IMR-90 (cell line): ENCODE measurements around the gene ZNF532. TPM values are rescaled to one million over a fixed set of nuclear protein-coding genes. Genes with fewer than 3 reads are reported as not detected.
A peak's percentile ranks its signal among the peaks of the same experiment; 100 is the strongest.

Source experiments
- ATAC-seq: fragments of 200-7000 bp; cut with Tn5 transposase; 2 replicates; pipeline ENCODE4 v1.9.1; 2020; ENCODE audit warnings: low read depth, mild to moderate bottlenecking, moderate library complexity
- BruUV-seq: library from RNA; stranded (reverse); fragments of 400-500 nt; replicated peaks from 2 replicates; lab custom pipeline; 2021; lab: Mats Ljungman, UMichigan
- CTCF ChIA-PET: fragments of 300-600 bp; formaldehyde crosslinking; extraction: SDS; loops from one replicate; lab custom pipeline; 2021; ENCODE audit warnings: antibody characterized with exemption; lab: Yijun Ruan, JAX
- POLR2A ChIA-PET: fragments of 300-600 bp; sonication (Branson Sonifier 250); formaldehyde crosslinking; loops from one replicate; lab custom pipeline; 2022; ENCODE audit warnings: antibody characterized with exemption; ENCODE audit not compliant: unreplicated experiment; lab: Charles Lee
- DNase-seq: peaks from one replicate; pipeline ENCODE4 v3.0.0; 2013
- H2AFZ ChIP-seq: replicated peaks from 2 replicates; pipeline ENCODE3; 2013; ENCODE audit warnings: low read length, mild to moderate bottlenecking; ENCODE audit not compliant: poor library complexity
- H2AK5ac ChIP-seq: 2 replicates; pipeline ENCODE4 v1.6.1; 2013; ENCODE audit warnings: low read depth, low read length, inconsistent platforms
- H2AK9ac ChIP-seq: replicated peaks from 2 replicates; pipeline ENCODE3; 2013; ENCODE audit warnings: mild to moderate bottlenecking, low read depth, low read length, moderate library complexity; ENCODE audit not compliant: poor library complexity
- H2BK120ac ChIP-seq: 2 replicates; pipeline ENCODE4 v1.6.1; 2013; ENCODE audit warnings: low read depth, low read length, inconsistent platforms
- H2BK15ac ChIP-seq: 3 replicates; pipeline ENCODE4 v1.6.1; 2013; ENCODE audit warnings: low read depth, low read length, inconsistent platforms
- H2BK20ac ChIP-seq: 2 replicates; pipeline ENCODE4 v1.6.1; 2013; ENCODE audit warnings: low read depth, mild to moderate bottlenecking, inconsistent platforms, low read length, moderate library complexity
- H2BK5ac ChIP-seq: 2 replicates; pipeline ENCODE4 v1.6.1; 2013; ENCODE audit warnings: mild to moderate bottlenecking, low read depth, low read length, inconsistent platforms; ENCODE audit not compliant: poor library complexity, severe bottlenecking
- H3K14ac ChIP-seq: replicated peaks from 2 replicates; pipeline ENCODE4 v1.6.1; 2013; ENCODE audit warnings: low read depth, low read length, inconsistent platforms
- H3K18ac ChIP-seq: 2 replicates; pipeline ENCODE4 v1.6.1; 2013; ENCODE audit warnings: low read depth, low read length, control low read depth
- H3K23ac ChIP-seq: 2 replicates; pipeline ENCODE4 v1.6.1; 2013; ENCODE audit warnings: low read depth, low read length, inconsistent platforms
- H3K27ac ChIP-seq: 2 replicates; pipeline ENCODE4 v1.5.1; 2013; ENCODE audit warnings: mild to moderate bottlenecking, control low read depth, low read length; ENCODE audit not compliant: insufficient read depth
- H3K27me3 ChIP-seq: 2 replicates; pipeline ENCODE4 v1.6.1; 2013; ENCODE audit warnings: low read length; ENCODE audit not compliant: control insufficient read depth, insufficient read depth
- H3K36me3 ChIP-seq: 2 replicates; pipeline ENCODE4 v1.6.1; 2013; ENCODE audit warnings: low read length, mixed read lengths; ENCODE audit not compliant: control insufficient read depth, insufficient read depth
- H3K4ac ChIP-seq: 2 replicates; pipeline ENCODE4 v1.6.1; 2013; ENCODE audit warnings: low read depth, low read length, inconsistent platforms
- H3K4me1 ChIP-seq: 2 replicates; pipeline ENCODE4 v1.6.1; 2013; ENCODE audit warnings: low read length, mixed read lengths; ENCODE audit not compliant: control insufficient read depth, insufficient read depth
- H3K4me2 ChIP-seq: 2 replicates; pipeline ENCODE4 v1.6.1; 2013; ENCODE audit warnings: low read depth, mild to moderate bottlenecking, control low read depth, low read length, moderate library complexity
- H3K4me3 ChIP-seq: 2 replicates; pipeline ENCODE4 v1.5.1; 2013; ENCODE audit warnings: low read depth, mild to moderate bottlenecking, control low read depth, low read length, moderate library complexity; ENCODE audit not compliant: insufficient read depth
- H3K56ac ChIP-seq: 2 replicates; pipeline ENCODE4 v1.6.1; 2013; ENCODE audit warnings: low read length, inconsistent platforms; ENCODE audit not compliant: insufficient read depth; ENCODE audit errors: extremely low read depth
- H3K79me1 ChIP-seq, 2 experiments: 2 replicates each; pipeline ENCODE4 v1.6.1; 2013; ENCODE audit warnings: low read length in 2 of 2, inconsistent platforms in 1 of 2, low read depth in 1 of 2
- H3K9ac ChIP-seq: 2 replicates; pipeline ENCODE4 v1.6.1; 2013; ENCODE audit warnings: low read depth, low read length, control low read depth
- H3K9me1 ChIP-seq: 2 replicates; pipeline ENCODE4 v1.6.1; 2013; ENCODE audit warnings: low read length, inconsistent platforms; ENCODE audit not compliant: insufficient read depth
- H3K9me3 ChIP-seq: 2 replicates; pipeline ENCODE4 v1.6.1; 2013; ENCODE audit warnings: low read length; ENCODE audit not compliant: control insufficient read depth, insufficient read depth
- H4K20me1 ChIP-seq: 2 replicates; pipeline ENCODE4 v1.6.1; 2013; ENCODE audit warnings: low read length, inconsistent platforms; ENCODE audit not compliant: insufficient read depth
- H4K5ac ChIP-seq: 2 replicates; pipeline ENCODE4 v1.6.1; 2013; ENCODE audit warnings: mild to moderate bottlenecking, low read depth, low read length, control low read depth
- H4K8ac ChIP-seq, 2 experiments: 2 replicates each; pipeline ENCODE4 v1.6.1; 2013; ENCODE audit warnings: low read depth in 2 of 2, low read length in 2 of 2, control low read depth in 1 of 2, inconsistent platforms in 1 of 2
- H4K91ac ChIP-seq: 2 replicates; pipeline ENCODE4 v1.6.1; 2013; ENCODE audit warnings: low read depth, low read length, inconsistent platforms; ENCODE audit not compliant: insufficient read depth
- BHLHE40 ChIP-seq: fragments of 150-350 bp; IDR thresholded peaks from 2 replicates; pipeline ENCODE4 v1.6.1; 2016; ENCODE audit warnings: mild to moderate bottlenecking, low read depth, low read length
- CEBPB ChIP-seq: IDR thresholded peaks from 2 replicates; pipeline ENCODE4 v1.6.1; 2012; ENCODE audit warnings: low read depth, low read length, improper control_type of control experiment
- FOS ChIP-seq: fragments of 150-350 bp; IDR thresholded peaks from 2 replicates; pipeline ENCODE4 v1.6.1; 2016; ENCODE audit warnings: low read depth, low read length
- MAFK ChIP-seq: IDR thresholded peaks from 2 replicates; pipeline ENCODE4 v1.6.1; 2012; ENCODE audit warnings: low read depth, low read length, improper control_type of control experiment
- MAZ ChIP-seq: IDR thresholded peaks from 2 replicates; pipeline ENCODE4 v1.6.1; 2012; ENCODE audit warnings: low read depth, mild to moderate bottlenecking, low read length, improper control_type of control experiment, moderate library complexity, borderline replicate concordance
- MXI1 ChIP-seq: IDR thresholded peaks from 2 replicates; pipeline ENCODE4 v1.6.1; 2012; ENCODE audit warnings: low read depth, mild to moderate bottlenecking, low read length, moderate library complexity, borderline replicate concordance
- POLR2A ChIP-seq: IDR thresholded peaks from 2 replicates; pipeline ENCODE4 v1.6.1; 2012; ENCODE audit warnings: mild to moderate bottlenecking, low read depth, low read length
- RAD21 ChIP-seq: IDR thresholded peaks from 2 replicates; pipeline ENCODE4 v1.6.1; 2012; ENCODE audit warnings: low read length, improper control_type of control experiment
- RCOR1 ChIP-seq: IDR thresholded peaks from 2 replicates; pipeline ENCODE4 v1.6.1; 2012; ENCODE audit warnings: mild to moderate bottlenecking, low read length, improper control_type of control experiment; ENCODE audit not compliant: insufficient replicate concordance
- SMC3 ChIP-seq: fragments of 150-350 bp; IDR thresholded peaks from 2 replicates; pipeline ENCODE4 v1.6.1; 2016; ENCODE audit warnings: low read depth, mild to moderate bottlenecking, antibody characterized with exemption, low read length, moderate library complexity
- whole genome bisulfite sequencing, 2 experiments: methylation state at CpG; one replicate each; pipeline versions ENCODE4 v1.1.5 to v1.1.7; 2013; ENCODE audit warnings: missing lambda C conversion rate in 2 of 2; ENCODE audit not compliant: insufficient read length in 1 of 2; ENCODE audit errors: extremely low coverage in 2 of 2; 5-methylcytosine and 5-hydroxymethylcytosine counted together
- dilution Hi-C: fragments of 300-500 bp; cut with HindIII; formaldehyde crosslinking; loops from one replicate; pipeline ENCODE4 v1.14.3; 2018; ENCODE audit warnings: low sequenced_read_pairs; ENCODE audit not compliant: unreplicated experiment
- in situ Hi-C: fragments of 300-500 bp; cut with MboI; formaldehyde crosslinking; loops from 3 replicates; pipeline ENCODE4 v1.14.3; 2019; ENCODE audit warnings: low sequenced_read_pairs, inconsistent platforms, mixed read lengths
- intact Hi-C: fragments of 100-400 bp; cut with micrococcal nuclease; formaldehyde crosslinking; loops from 2 replicates; pipeline ENCODE4 v1.10.0; 2022
- polyA plus RNA-seq, 3 experiments: library from polyadenylated mRNA; depleted of rRNA; stranded (reverse); fragments of >200 nt; gene quantifications; 2 replicates each; pipeline ENCODE4 v1.2.3, GENCODE V29; 2012; ENCODE audit warnings: low replicate concordance in 1 of 3
- total RNA-seq: library from RNA; depleted of rRNA; stranded (reverse); fragments of >200 nt; gene quantifications from 2 replicates; pipeline ENCODE4 v1.2.3, GENCODE V29; 2012
- TF ChIP-seq, protein P1 (sequence below): fragments of 150-350 bp; IDR thresholded peaks from 2 replicates; pipeline ENCODE4 v1.6.1; 2016; ENCODE audit warnings: low read depth, mild to moderate bottlenecking, low read length, moderate library complexity, borderline replicate concordance
- TF ChIP-seq, protein P2 (sequence below): conservative IDR thresholded peaks from 2 replicates; pipeline ENCODE4 v1.5.1; 2012; ENCODE audit warnings: mild to moderate bottlenecking, low read depth, low read length, improper control_type of control experiment
- TF ChIP-seq, protein P3 (sequence below): fragments of 150-350 bp; IDR thresholded peaks from 2 replicates; pipeline ENCODE4 v1.6.1; 2017; ENCODE audit warnings: mild to moderate bottlenecking, antibody characterized with exemption, low read length, low read depth

Gene ZNF532
- total and polyA plus RNA-seq, 2 of the 4 experiments (the other 2 are of a cell fraction): 29.9 to 45.8 TPM

GRCh38 chr18:58977801-58978200, 113.1 kb downstream of the ZNF532 start:
- dilution Hi-C loops (no loop called here), in situ Hi-C loops (no loop called here), intact Hi-C loops (no loop called here)
- no peak overlapping the region for H3K9ac ChIP-seq
- H3K4me1 ChIP-seq: peaks cover 8% of the 10 kb centered on the region
- peaks cover 23% of the 10 kb centered on the region for H3K9me1 ChIP-seq
- no peak overlapping the region for H2BK15ac ChIP-seq
- H4K5ac ChIP-seq: no peak overlapping the region
- peaks cover 6 to 41% of the 10 kb centered on the region in 2 experiments for H3K79me1 ChIP-seq
- POLR2A ChIA-PET: interaction anchor here (0.5 kb wide), 1 partner anchor 25 kb away, joined by 3 read pairs; no protein-coding TSS in a partner anchor
- H4K8ac ChIP-seq: no peak overlapping the region; a peak in 1 of 4 replicates
- WGBS, 2 experiments: no CpG with 5 or more reads among the region's 4 CpGs
- H3K4me2 ChIP-seq: no peak overlapping the region
- no peak for TF ChIP-seq RCOR1
- TF ChIP-seq CEBPB: no peak
- TF ChIP-seq POLR2A: no peak
- TF ChIP-seq MAZ: no peak
- TF ChIP-seq, protein P1, sequence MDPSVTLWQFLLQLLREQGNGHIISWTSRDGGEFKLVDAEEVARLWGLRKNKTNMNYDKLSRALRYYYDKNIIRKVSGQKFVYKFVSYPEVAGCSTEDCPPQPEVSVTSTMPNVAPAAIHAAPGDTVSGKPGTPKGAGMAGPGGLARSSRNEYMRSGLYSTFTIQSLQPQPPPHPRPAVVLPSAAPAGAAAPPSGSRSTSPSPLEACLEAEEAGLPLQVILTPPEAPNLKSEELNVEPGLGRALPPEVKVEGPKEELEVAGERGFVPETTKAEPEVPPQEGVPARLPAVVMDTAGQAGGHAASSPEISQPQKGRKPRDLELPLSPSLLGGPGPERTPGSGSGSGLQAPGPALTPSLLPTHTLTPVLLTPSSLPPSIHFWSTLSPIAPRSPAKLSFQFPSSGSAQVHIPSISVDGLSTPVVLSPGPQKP: no peak
- TF ChIP-seq, protein P2, sequence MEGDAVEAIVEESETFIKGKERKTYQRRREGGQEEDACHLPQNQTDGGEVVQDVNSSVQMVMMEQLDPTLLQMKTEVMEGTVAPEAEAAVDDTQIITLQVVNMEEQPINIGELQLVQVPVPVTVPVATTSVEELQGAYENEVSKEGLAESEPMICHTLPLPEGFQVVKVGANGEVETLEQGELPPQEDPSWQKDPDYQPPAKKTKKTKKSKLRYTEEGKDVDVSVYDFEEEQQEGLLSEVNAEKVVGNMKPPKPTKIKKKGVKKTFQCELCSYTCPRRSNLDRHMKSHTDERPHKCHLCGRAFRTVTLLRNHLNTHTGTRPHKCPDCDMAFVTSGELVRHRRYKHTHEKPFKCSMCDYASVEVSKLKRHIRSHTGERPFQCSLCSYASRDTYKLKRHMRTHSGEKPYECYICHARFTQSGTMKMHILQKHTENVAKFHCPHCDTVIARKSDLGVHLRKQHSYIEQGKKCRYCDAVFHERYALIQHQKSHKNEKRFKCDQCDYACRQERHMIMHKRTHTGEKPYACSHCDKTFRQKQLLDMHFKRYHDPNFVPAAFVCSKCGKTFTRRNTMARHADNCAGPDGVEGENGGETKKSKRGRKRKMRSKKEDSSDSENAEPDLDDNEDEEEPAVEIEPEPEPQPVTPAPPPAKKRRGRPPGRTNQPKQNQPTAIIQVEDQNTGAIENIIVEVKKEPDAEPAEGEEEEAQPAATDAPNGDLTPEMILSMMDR: no peak
- no peak for TF ChIP-seq BHLHE40
- TF ChIP-seq FOS: no peak
- no peak for TF ChIP-seq SMC3
- TF ChIP-seq, protein P3, sequence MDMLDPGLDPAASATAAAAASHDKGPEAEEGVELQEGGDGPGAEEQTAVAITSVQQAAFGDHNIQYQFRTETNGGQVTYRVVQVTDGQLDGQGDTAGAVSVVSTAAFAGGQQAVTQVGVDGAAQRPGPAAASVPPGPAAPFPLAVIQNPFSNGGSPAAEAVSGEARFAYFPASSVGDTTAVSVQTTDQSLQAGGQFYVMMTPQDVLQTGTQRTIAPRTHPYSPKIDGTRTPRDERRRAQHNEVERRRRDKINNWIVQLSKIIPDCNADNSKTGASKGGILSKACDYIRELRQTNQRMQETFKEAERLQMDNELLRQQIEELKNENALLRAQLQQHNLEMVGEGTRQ: no peak
- no peak for TF ChIP-seq MAFK
- no peak for TF ChIP-seq MXI1
- no peak for TF ChIP-seq RAD21
- no peaks in the 10 kb centered on the region for H3K27me3 ChIP-seq
- no peak overlapping the region for H3K14ac ChIP-seq
- no peak overlapping the region for H3K23ac ChIP-seq
- H2AFZ ChIP-seq: no peak overlapping the region
- no peaks in the 10 kb centered on the region for H3K9me3 ChIP-seq
- CTCF ChIA-PET: no interaction called here
- no peak overlapping the region for H2BK120ac ChIP-seq
- no peak overlapping the region for H3K56ac ChIP-seq
- no peak overlapping the region for H3K27ac ChIP-seq
- DNase-seq: no peak
- H3K36me3 ChIP-seq: peaks cover 26% of the 10 kb centered on the region
- BruUV-seq: no TSS peak
- H2AK5ac ChIP-seq: no peak overlapping the region
- ATAC-seq: 0 out of 2 replicates have a peak, but pooled peaks have one; percentile 14
- H4K20me1 ChIP-seq: 0 out of 2 replicates have a peak, but pooled peaks cover 3% of the 10 kb centered on the region
- no peak overlapping the region for H3K4ac ChIP-seq
- no peak overlapping the region for H2AK9ac ChIP-seq
- no peak overlapping the region for H4K91ac ChIP-seq
- H2BK5ac ChIP-seq: no peak overlapping the region
- H3K4me3 ChIP-seq: no peak overlapping the region
- no peak overlapping the region for H2BK20ac ChIP-seq
- H3K18ac ChIP-seq: no peak overlapping the region
